Breast epithelium (tissue), 3 donors: Measurements from ENCODE around the gene FOXN3.

Experiments
- POLR2A ChIP-seq: fragments of 450-650 bp; IDR thresholded peaks from one replicate; pipeline ENCODE4 v1.6.1; 2016; ENCODE audit warnings: antibody characterized with exemption, mild to moderate bottlenecking, moderate library complexity
- POLR2AphosphoS5 ChIP-seq, 3 donors: sonication (generic); formaldehyde crosslinking; IDR thresholded peaks; one replicate each; pipeline ENCODE4 v1.6.1; 2017; ENCODE audit warnings: antibody characterized with exemption in 3 of 3

- no peak for TF ChIP-seq POLR2A
- no peak for TF ChIP-seq POLR2AphosphoS5 (IDR thresholded peaks at IDR 0.05)
These were observed 11.3 kb downstream of the FOXN3 start for GRCh38 chr14:89405712-89406111.
